HG02571 (cell line): Measurements from ENCODE around the gene LCMT2.

ENCODE experiments used
- ATAC-seq: cut with Tn5 transposase; IDR thresholded peaks from one replicate; pipeline ENCODE4 v1.9.1; 2021; ENCODE audit warnings: mild to moderate bottlenecking, moderate library complexity; ENCODE audit not compliant: unreplicated experiment

LCMT2 gene, protein sequence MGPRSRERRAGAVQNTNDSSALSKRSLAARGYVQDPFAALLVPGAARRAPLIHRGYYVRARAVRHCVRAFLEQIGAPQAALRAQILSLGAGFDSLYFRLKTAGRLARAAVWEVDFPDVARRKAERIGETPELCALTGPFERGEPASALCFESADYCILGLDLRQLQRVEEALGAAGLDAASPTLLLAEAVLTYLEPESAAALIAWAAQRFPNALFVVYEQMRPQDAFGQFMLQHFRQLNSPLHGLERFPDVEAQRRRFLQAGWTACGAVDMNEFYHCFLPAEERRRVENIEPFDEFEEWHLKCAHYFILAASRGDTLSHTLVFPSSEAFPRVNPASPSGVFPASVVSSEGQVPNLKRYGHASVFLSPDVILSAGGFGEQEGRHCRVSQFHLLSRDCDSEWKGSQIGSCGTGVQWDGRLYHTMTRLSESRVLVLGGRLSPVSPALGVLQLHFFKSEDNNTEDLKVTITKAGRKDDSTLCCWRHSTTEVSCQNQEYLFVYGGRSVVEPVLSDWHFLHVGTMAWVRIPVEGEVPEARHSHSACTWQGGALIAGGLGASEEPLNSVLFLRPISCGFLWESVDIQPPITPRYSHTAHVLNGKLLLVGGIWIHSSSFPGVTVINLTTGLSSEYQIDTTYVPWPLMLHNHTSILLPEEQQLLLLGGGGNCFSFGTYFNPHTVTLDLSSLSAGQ

DNA sequence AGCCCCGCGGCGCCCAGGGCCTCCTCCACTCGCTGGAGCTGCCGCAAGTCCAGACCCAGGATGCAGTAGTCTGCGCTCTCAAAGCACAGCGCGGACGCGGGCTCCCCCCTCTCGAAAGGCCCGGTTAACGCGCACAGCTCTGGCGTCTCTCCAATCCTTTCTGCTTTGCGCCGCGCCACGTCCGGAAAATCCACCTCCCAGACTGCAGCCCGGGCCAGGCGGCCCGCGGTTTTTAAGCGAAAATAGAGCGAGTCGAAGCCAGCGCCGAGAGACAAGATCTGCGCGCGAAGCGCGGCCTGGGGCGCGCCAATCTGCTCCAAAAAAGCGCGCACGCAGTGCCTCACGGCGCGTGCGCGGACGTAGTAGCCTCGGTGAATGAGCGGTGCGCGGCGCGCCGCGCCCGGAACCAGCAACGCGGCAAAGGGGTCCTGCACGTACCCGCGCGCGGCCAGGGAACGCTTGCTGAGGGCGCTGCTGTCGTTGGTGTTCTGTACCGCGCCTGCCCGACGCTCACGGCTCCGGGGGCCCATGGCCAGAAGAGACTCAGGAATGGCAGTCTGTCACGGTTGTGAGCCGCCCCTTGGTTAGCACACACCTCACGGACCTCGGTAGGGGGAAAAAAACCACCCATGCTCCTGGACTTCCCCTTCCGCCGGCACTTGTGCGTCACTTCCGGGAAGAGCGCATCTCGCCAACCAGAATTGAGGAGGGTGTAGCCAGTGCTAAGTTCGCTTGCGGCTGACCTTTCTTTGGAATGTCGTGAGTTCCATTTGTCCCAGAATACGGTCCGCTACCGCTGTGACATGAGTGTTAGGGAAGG, at the start of gene LCMT2:
TSS of gene LCMT2 (minus strand) at position 614 of the 820 bp plus-strand sequence. CDS start at position 530, 84 bp downstream.
- ATAC-seq = peak; percentile 92

DNA sequence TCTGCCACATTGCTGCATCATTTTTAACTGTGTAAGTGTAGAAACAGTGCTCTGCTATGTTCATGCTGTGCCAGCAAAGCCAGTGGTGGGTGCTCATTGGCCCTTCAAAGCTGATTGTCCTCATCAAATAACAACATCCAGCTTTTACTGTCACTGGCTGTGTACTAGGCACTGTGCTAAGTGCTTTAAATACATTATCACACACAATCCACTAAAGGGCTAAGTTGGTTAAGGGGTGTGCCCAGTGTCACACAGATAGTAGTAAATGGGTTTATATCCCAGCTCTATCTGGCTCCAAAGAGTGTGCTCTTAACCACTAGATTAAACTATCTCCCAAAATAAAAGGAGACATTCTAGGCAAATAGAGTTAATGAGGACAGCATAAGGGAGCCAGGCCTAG, 48.2 kb upstream of the LCMT2 start:
- ATAC-seq = no peak

DNA sequence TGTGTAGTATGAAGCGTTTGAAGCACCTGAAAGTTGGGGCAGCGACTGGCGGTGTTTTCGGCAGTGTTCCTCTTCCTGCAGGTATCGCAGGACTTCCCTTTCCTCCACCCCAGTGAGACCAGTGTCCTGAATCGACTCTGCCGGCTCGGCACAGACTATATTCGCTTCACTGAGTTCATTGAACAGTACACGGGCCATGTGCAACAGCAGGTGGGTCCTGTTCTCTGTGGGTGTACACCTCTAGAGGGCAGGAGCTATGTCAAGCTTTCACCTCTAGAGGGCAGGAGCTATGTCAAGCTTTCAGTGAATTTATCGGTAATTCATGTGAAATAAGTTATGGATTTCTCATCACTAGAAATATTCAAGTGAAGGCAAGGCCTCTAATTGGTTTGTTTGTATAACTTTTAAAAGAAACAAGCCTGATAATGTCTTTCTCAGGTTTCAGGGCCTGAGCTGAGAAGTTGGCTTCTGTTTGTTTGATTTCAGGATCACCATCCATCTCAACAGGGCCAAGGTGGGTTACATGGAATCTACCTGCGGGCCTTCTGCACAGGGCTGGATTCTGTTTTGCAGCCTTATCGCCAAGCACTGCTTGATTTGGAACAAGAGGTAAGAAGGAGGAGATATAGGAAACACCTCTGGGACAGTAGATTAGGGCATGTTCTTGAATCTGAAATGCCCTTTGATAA, 45.8 kb upstream of the LCMT2 start:
- no peak for ATAC-seq

DNA sequence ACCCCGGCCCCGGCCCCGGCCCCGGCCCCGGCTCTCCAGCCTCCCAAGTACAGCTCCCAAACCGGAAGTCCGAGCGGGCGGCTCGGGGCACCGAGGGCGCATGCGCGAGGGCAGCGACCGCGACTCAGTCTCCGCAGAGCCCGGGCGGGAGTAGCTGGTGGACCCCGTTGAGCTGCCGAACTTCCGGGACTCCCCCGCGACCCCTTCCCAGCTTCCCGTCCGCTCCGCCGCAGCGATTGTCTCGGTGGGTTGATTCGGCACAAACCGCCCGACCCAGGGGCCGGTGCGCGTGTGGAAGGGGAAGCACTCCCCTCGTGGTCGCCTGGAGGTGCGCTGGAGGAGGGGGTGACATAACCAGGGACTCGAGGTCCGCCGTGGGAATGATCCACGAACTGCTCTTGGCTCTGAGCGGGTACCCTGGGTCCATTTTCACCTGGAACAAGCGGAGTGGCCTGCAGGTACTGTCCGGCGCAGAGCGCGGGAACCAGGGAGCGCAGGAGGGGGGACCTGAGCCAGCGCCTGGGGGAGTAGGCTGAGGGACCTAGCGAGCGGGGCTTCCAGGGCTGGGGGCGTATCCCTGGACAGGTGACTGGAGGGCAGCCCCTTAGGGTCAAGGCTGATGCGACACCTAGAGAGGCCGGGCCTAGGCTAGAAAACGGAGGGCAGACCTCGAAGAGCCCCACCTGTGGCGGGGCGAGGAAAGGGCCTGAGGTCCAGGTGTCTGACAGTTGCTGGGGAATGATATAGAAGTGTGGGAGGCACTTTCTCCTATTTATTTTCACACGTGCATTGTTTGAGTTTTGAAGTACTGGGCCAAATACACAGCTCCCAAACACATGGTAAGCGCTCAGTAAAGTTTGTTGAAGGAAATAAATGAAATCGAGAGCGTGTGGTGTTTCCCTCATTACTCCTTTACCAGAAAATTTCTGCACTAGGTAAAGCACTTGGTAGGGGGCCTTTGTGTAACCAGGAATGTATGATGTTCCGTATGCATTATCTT, 40.9 kb upstream of the LCMT2 start, which contains the start of the genes TUBGCP4 and ZSCAN29:
TSS of gene TUBGCP4 (plus strand) at position 127 of the 1,000 bp plus-strand sequence. CDS start at position 381, 254 bp downstream.
TSS of gene ZSCAN29 (minus strand) at position 69 of the 1,000 bp plus-strand sequence. CDS start 1,130 bp downstream, outside the sequence.
- peak; percentile 72 for ATAC-seq

DNA sequence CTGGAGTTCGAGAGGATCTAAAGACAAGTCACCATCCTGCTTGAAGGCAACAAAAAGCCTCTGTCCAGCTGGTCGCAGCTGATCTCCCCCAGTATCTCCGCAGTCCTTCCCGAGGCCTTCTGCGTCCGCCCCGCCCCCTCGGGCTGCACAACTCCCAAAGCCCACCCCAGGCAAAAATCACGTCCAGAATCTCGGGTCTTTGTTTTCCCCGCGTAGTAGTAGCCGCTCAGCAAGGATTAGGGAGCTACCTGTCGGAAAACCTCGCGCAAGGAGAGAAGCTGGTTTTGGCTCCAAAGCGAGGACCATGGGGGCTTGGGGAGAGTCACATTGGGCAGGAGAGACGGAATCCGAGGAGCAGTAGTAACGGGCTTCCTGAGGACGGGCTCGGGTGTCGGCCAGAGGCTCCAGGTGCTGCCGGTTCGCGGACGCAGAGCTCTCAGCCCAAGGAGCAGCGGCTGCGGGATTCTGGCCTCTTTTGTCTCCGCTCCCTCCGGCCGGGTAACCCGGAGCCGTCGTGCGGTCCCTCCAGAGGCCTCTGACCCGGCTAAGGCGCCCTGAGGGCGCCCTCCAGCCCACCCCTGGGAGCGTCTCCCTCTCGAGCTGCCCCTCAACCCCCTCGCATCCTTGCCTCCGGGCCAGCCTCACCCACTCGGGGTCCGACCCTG, 40.1 kb upstream of the LCMT2 start:
- peak; percentile 35 for ATAC-seq

DNA sequence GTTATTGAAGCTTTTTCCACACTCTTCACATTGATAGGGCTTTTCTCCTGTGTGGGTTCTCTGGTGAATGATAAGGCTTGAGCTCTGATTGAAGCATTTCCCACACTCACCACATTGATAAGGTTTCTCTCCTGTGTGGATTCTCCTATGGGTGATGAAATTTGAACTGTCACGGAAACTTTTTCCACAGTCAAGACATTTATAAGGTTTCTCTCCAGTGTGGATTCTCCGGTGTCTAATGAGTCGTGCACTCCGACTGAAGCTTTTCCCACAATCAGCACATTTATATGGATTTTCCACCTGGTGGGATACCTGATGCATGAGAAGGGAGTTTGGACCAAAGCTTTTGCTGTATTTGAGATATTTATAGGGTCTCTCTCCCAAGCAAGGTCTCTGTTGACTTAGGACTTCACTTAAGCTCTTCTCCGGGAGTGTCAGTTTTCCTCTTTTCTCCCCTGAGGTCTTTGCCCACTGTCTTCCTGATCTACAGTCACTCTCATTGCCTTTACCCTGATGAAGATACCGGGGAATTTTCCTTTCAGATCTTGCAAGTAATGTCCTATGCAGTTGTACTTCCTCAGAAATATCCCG, 31.0 kb upstream of the LCMT2 start:
- ATAC-seq = no peak

DNA sequence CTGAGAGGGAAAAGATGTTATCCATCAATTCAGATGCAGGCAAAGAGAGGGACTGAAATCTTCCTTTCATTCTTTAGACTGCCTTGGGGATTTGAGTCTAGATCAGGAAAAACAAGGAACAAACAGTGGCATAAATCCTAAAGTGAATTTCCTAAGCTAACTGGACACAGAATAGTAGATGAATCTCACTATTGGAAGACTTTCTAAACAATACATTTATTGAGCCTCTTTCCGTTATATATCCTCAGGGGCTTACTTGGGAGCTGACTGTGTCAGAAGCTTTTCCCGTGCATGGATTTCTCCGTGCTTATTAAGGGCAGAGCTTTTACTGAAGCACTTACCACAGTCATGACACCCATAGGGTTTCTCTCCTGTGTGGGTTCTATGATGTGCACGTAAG, 30.4 kb upstream of the LCMT2 start:
- ATAC-seq = no peak

DNA sequence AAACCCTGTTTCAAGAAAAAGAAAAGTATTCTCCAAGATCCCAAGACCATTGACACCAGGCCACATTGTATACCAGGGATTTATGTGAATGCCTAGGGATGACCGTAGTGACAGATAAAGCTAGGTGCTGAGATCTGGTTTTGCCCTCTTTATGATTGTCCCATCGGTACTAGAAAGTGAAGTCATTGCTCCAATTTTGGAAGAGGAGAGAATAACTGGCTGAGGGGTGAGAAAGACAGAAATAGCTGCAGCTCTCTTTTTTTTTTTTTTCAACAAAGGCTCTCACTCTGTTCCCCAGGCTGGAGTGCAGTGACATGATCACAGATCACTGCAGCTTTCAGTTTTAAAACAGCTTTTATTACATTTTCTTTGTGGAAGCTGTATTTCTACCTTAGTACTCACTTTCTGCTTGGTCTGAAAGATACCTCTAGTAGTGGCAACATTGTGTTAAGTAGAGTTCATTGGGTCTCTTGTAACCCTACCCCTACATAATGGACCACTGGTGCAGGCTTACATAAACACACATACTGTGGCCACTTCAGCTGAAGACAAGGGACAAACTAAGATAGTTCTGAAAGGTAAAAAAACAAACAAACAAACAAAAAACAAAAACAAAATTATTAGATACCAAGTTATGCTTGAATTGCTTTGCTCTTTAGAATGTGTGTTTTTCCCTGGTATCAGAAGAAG, 22.5 kb upstream of the LCMT2 start:
- no peak for ATAC-seq

DNA sequence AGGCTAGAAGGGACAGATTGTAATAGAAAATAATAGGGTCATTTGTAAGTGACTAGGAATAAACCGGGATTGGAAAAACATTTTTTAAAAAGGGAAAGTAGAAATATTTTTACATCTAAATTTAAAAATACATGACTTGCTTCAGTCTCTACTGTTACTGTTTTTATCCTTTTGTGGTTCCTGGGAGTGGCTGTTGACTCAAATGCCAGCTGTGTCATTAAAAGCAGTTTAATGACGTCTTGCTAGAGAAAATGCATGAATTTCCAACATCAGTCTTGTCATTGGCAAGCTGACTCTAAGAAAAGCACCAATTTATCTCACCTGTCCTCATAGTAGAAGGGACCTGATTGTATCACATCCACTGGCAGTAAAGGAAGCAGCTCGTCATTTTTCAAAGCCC, 16.7 kb upstream of the LCMT2 start:
- no peak for ATAC-seq

DNA sequence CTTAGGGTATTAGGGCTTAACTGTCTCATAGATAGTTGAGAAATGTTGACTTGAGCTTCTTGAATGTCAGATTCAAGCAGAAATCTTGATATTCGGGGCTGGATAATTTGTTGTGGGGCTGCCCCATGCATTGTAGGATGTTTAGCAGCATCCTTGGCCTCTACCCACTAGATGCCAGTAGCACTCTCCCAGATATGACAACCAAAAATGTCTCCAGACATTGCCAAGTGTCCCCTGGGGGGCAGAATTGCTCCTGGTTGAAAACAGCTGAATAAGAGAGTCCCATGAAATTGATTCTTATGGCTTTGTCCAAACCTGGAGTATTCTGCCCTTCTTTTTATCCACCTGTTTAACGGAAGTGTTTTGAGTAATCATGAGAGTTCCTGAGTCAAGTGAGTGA, 15.9 kb upstream of the LCMT2 start:
- ATAC-seq = no peak

DNA sequence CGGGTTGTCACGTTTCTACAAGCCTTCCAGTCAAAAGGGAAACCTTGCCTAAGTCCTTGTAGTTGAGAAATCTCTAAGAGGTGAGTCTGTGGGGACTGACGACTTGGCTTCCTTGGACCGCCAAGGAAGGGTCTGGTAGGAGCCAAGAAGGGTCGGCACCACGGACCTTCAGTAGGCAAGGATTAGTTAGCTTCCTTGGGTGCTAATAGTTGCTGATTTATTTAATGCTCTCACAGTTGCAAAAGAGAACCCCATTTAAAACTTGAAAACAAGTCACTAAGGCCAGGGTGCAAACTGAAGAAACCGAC, 361 bp upstream of the LCMT2 start:
- ATAC-seq = peak; percentile 9

DNA sequence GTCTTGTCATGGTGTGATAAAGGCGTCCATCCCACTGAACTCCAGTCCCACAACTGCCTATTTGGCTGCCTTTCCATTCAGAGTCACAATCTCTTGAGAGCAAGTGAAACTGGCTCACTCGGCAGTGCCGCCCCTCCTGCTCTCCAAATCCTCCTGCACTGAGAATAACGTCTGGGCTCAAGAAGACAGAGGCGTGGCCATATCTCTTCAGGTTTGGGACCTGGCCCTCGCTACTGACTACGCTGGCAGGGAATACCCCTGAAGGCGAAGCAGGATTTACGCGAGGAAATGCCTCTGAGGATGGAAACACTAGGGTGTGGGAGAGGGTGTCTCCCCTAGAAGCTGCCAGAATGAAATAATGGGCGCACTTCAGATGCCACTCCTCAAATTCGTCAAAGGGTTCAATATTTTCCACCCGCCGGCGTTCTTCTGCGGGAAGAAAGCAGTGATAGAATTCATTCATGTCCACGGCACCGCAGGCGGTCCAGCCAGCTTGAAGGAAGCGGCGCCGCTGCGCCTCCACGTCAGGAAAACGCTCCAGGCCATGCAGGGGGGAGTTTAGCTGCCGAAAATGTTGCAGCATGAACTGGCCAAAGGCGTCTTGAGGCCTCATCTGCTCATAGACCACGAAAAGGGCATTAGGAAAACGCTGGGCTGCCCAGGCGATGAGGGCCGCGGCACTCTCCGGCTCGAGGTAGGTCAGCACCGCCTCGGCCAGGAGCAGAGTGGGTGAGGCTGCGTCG, 985 bp downstream of the LCMT2 start:
- ATAC-seq = no peak

DNA sequence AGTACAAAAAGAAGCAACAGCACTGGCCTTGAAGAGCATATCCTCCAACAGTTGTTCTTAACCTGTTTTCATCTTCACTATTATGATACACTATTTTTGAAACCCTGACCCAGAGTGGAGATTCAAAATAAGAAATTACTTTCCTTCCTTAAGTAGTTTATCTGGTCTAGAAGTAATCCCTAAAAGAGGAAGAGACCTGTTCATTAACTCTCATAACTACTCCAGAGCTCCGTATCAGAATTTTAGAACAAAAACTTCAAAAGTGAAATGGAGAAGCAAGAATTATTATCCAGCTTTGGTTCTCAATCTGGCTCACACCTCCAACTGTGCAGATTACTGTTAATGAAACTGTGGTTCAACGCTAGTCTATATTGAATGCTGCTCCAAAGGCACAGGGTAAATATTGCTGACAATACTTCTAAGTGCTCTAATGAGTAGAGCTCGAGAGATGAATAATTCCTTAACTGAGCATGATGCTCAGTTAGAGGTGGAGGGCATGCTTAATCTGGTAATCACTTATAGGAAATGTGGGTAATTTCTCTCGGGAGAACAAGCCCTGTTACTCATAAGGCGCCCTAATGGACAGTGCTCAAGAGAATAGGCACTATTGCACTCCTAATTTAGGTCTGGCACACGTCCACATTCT, 5.2 kb downstream of the LCMT2 start:
- no peak for ATAC-seq

DNA sequence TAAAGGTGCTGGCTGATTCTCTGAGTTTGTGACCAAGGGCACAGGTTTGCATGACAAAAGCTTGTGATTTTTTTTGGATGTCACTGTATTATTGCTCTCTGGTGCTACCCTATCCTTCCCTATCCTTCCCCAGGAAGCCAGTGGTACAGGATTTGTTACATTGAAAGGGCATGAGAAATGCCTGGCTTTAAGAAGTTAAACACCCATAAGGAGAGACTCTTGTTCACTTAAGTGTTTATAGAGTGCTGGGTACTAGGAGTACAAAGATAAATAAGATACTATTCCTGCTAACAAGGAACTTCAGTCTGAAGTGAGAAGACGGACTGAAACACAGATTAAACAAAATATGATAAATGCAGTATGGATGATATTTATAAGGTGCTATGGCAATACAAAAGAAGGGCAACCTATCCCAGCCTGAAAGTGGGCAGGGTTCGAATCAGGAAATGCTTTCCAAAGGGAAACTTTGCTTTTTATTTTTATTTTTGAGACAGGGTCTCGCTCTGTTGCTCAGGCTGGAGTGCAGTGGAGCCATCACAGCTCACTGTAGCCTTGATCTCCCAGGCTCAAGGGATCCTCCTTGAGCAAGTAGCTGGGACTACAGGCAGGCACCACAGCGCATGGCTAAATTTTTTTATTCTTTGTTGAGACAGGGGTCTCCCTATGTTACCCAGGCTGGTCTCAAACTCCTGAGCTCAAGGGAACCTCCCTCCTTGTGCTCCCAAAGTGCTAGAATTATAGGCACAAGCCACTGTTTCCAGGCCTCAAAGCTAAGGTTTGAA, 11.2 kb downstream of the LCMT2 start:
- ATAC-seq = no peak

DNA sequence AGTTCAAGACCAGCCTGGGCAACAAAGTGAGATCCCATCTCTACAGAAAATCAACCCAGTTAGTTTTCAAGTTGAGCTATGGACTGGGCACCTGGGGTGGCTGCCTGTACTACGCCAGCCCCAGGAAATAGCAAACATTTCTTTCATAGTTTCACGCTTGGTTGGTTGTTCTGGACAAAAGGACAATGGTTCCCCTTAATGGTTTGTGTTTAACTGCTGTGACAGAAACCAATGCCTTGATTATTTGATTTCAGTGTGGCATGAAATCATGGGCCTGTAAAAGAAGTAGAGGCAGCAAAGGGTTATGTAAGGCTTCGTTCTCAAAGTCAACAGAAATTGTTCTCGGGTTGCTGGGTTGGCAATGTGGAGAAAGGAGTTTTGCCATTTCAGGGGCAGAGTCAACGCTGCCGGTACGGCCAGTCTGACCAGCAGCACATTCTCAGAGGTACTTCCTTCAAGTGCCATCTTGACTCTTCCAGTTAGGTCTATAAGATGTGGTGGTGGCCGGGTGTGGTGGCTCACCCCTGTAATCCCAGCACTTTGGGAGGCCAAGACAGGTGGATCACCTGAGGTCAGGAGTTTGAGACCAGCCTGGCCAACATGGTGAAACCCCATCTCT, 12.7 kb downstream of the LCMT2 start:
- no peak for ATAC-seq

DNA sequence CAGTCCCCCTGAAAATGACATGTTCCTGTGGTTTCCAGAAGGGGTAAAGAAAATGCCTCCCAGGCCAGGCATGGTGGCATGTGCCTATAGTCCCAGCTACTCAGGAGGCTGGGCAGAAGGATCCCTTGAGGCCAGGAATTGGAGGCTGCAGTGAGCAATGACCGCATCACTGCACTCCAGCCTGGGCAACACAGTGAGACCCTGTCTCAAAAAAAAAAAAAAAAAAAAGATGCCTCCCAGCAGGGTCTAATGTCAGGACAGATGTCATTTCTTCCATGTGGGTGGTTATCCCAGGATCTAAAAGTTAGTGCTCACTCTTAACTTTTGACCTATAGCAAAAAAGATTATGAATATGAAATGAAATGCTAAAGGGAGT, 13.4 kb downstream of the LCMT2 start:
- no peak for ATAC-seq
